HG02610 (cell line): ENCODE measurements around the gene COG2.

ENCODE experiments used
- ATAC-seq: cut with Tn5 transposase; IDR thresholded peaks from one replicate; pipeline ENCODE4 v1.9.1; 2021; ENCODE audit warnings: mild to moderate bottlenecking, moderate library complexity; ENCODE audit not compliant: unreplicated experiment

The COG2 gene

GRCh38 chr1:230700132-230700531 is 57.9 kb downstream of the COG2 start:
- ATAC-seq = no peak

- no peak for ATAC-seq
These were observed 59.2 kb downstream of the COG2 start for GRCh38 chr1:230701434-230701833.

DNA sequence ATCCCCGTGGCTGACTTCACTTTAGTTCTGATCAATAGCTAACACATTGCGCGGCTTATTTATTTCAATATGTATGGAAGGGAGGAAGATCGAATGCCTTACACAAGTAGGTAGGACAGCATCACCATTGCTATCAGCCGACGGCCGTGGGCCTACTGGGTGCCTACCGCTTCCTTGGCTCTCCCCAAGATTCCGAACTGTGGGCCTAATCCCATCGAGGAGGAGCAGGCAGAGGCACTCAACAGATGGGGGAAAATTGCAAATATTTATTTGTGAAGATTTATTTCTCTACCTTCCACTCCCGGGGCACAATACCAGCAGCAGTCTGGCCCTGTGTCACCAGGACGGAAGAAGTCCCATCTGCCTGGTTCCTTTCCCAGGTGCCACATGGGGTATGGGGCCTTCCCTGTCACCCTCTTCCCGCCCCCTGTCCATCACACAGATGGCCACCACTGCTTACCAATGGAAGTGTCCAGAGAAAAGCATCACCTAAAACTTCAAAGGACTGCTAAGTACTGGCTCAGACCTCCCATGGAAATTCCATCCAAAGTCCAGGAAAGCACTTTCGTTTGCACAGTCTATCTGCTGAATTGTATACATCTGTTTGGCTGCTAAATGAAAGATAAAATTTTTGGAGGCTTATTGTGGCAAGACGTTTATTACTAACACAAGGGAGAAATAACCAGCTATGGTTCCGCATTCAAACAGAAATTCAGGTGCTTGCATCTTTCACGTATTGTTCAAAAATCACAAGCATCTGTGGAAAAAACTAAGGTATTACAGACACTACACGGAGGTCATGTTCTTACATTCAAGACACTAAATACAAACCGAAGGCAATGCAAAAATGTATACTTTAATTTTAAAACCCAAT is 59.9 kb downstream of the COG2 start:
- no peak for ATAC-seq

DNA sequence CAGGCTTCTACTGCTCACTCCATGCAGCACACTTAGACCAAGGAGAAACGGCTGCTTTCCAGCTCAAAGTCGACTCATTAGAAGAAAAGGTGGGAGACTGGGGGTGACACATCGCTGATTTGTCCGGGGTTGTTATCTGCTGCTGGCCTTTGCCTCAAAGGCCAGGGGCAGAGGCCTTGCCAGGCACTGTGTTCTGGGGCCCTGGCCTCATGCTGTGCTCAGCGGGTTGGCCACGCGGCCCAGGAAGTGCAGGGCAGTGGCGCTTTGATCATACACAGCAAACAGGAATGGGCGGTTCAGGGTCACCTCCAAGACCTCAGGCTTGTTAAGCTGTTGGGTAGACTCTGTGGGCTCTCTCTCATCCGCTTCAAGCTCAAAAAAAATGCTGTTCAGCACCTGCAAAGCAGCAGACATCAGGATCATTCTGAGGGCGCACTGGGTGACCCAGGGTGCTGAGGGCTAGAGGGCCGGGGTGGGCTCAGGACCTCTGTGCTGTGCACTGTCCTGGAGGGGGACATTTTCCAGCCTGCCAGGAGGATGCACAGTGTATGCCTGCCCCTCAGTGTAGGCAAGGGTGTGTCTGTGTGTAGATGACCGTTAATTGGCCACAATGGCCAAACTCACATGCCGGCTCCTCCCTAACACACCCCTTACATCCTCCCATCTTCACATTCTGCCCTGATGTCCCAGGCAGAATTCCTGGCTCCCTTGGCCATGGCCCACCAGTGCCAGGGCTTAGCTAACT is 60.8 kb downstream of the COG2 start:
- ATAC-seq = no peak

DNA sequence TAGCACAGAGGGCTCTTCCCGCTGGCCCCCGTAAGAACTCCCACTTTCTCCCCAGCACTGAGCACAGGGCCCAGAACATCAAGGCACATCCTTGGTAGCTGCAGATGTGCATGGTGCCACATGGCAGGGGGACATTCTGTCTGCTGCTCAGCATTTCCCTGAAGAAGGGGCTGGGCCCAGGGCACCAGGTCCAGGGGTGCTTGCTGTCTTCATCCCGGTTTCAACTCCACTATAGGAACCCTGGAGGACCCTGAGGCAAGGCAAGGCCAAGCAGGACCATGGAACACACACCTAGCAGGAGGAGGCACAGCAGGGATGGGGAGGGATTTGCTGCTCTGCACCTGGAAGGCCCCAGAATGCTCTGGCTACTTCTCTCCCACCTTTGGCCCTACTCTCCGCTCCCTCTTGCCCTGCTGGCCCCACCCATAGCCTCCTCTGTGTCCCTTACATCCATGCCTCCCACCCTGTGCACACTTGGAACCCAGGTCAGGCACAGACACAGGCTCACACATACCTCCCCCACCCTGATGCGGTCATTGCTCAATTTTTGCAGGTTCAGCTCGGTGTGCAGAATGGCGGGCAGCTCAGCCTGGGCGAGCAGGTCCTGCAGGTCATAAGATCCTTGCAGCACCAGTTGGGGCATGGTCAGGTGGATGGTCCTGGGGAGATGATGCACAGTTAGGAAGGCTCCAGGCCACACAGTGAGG is 61.6 kb downstream of the COG2 start:
- ATAC-seq = no peak

- ATAC-seq = no peak
These were observed 62.5 kb downstream of the COG2 start for GRCh38 chr1:230704830-230705229.

DNA sequence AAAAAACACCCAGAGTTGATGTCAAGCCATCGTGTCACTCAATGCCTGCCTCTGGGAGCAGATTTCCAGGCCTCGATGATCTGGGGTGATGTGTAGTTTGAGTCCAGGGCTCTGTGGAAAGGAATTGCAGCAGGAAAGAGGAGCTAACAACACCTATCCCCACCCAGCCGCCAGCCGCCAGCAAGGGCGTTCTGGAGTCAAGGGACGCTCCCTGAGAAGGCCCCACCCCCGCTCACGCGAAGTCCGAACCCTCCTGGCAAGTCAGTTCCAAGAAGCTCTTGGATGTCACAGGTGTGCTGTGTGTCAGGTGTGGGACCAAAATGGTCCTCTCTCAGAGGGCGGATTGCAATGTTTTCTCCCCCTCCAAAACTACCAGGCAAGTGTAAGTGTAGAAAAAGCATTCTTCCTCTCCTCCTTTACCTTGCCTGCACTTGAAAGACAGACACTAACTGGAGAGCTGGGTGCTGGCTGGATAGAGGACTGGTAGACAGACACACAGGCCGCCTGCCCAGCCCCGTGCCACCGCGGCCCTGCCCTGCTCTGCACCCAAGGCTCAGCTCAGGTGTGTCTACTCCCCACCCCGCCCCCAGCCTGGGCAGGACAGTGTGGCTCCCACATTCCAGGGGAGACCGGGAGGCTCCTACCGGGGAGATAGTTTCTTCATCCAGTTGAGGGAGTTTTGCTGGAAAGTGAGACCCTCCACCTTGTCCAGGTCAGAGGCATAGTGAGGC is 63.2 kb downstream of the COG2 start:
- no peak for ATAC-seq

GRCh38 chr1:230706020-230706699 is 63.9 kb downstream of the COG2 start:
- ATAC-seq = no peak

DNA sequence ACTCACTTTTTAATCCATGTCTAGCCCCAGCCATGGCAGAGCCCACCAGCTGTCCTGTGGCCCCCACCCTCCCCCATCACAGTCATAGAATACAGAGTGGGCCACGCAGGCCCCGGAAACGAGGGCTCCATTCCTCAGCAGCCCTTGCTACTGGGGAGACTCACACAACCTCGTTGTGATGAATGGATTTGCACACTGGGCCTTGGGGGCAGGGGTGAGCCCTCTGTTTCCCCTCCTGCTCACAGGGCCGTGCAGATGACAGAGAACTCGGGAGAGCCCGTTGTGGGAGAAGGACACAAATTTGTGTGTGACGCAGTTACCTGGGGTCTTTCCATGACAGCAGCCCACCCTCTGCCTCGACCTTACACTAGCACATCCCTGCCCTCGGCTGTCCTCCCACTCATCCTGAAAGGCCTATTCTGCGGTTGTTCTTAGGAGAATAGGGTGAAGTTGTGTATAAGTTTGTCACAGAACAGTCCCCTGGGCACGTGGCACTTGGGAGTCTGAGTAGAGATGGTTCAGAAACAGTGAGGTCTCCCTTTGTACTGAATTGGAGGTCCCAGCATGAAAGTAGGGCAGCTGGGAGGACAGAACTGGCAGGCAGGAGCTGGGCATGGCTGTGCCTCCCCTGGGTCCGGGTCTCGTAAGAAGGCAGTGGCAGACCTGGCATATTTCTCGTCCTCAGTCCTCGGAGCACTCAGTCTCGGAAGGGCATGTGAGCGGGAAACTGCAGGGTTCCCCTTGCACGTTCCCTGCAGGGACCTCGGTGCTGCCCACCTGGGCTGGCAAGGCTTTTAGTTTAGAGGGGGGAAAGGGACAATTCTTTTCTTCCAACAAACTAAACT is 64.8 kb downstream of the COG2 start:
- no peak for ATAC-seq

- ATAC-seq = no peak
These were observed 65.7 kb downstream of the COG2 start for GRCh38 chr1:230707732-230708630.

GRCh38 chr1:230708631-230709580 is 66.6 kb downstream of the COG2 start:
- no peak for ATAC-seq

- ATAC-seq = no peak
These were observed 67.6 kb downstream of the COG2 start for GRCh38 chr1:230709619-230710542.

GRCh38 chr1:230710543-230710904 is 68.2 kb downstream of the COG2 start:
- no peak for ATAC-seq

DNA sequence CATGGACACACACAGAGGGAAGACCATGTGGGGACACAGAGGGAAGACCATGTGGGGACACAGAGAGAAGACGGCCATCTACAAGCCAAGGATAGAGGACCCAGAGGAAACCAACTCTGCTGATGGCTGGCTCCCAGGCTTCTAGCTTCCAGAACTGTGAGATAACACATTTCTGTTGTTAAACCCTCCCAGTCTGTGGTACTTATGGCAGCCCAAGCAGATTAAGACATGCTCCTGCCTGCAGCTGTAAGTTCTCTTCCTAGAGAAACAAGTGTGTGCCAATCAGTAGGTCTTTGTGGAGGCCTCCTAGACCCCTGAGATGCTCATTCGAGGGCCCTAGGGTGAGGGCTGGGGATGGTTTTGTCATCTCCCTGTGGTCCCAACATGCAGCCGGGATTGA is 69.0 kb downstream of the COG2 start:
- ATAC-seq = no peak

DNA sequence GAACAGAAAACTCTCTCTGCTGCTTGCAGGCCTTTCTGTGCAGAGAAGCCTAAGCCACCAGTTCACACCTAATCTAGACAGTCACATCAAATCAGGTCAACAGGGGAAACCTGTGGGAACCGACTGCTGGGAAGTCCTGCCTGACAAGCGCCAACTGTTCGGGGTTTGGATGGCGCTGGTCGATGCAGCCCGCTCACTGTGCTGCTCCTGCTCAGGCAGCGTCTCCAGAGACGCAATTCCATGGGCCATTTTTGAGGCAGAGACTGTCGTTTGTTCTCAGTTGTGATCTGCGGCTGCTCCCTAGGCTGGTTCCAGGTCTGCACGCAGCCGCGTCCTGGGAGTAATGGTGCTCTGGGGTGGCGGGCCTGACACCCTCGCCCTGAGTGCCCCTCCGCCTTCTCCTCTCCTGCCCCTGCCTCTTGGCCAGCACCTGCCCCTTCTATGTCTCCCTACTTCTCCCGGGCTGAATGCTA is 70.2 kb downstream of the COG2 start:
- ATAC-seq = no peak

- ATAC-seq = no peak
These were observed 70.9 kb downstream of the COG2 start for GRCh38 chr1:230713138-230713537.
